IPS-18c (cell line): ENCODE results near the gene UBASH3A.

ENCODE experiments used
- H3K4me3 ChIP-seq: 2 replicates; pipeline ENCODE4 v1.7.0; 2013; ENCODE audit warnings: low read depth, mild to moderate bottlenecking, low read length, moderate library complexity; ENCODE audit not compliant: insufficient read depth
- H3K9me3 ChIP-seq: one replicate; pipeline ENCODE4 v1.6.1; 2013; ENCODE audit warnings: mild to moderate bottlenecking, low read length, moderate library complexity; ENCODE audit not compliant: control insufficient read depth, insufficient read depth

Gene UBASH3A

GRCh38 chr21:42429856-42430255 is 26.2 kb downstream of the UBASH3A start:
- H3K4me3 ChIP-seq = no peak overlapping the region
- no peaks in the 10 kb centered on the region for H3K9me3 ChIP-seq

GRCh38 chr21:42430521-42430920 is 26.8 kb downstream of the UBASH3A start:
- Histone ChIP-seq H3K9me3 (no peaks in the 10 kb centered on the region), H3K4me3 (no peak overlapping the region)

GRCh38 chr21:42431196-42431595 is 27.5 kb downstream of the UBASH3A start:
- no peaks in the 10 kb centered on the region for H3K9me3 ChIP-seq
- no peak overlapping the region; the same call in 1 of the 2 replicates for H3K4me3 ChIP-seq

GRCh38 chr21:42432695-42433094 is 29.0 kb downstream of the UBASH3A start:
- no peak overlapping the region for H3K4me3 ChIP-seq
- H3K9me3 ChIP-seq = no peaks in the 10 kb centered on the region

- Histone ChIP-seq H3K4me3 (no peak overlapping the region), H3K9me3 (no peaks in the 10 kb centered on the region)
These were observed 30.3 kb downstream of the UBASH3A start for GRCh38 chr21:42433946-42434551.

- Histone ChIP-seq H3K4me3 (no peak overlapping the region), H3K9me3 (no peaks in the 10 kb centered on the region)
These were observed 31.2 kb downstream of the UBASH3A start for GRCh38 chr21:42434884-42435283.

- no peak overlapping the region for H3K4me3 ChIP-seq
These were observed 31.7 kb downstream of the UBASH3A start for GRCh38 chr21:42435401-42435800.

GRCh38 chr21:42435833-42436232 is 32.1 kb downstream of the UBASH3A start:
- Histone ChIP-seq H3K9me3 (no peaks in the 10 kb centered on the region), H3K4me3 (no peak overlapping the region)

More at GRCh38 chr21:42435401-42435800, 31.7 kb downstream of the UBASH3A start:
- H3K9me3 ChIP-seq = no peaks in the 10 kb centered on the region

- H3K4me3 ChIP-seq = no peak overlapping the region
- H3K9me3 ChIP-seq = no peaks in the 10 kb centered on the region
These were observed 33.2 kb downstream of the UBASH3A start for GRCh38 chr21:42436914-42437313.

GRCh38 chr21:42437786-42438185 is 34.1 kb downstream of the UBASH3A start:
- Histone ChIP-seq H3K9me3 (no peaks in the 10 kb centered on the region), H3K4me3 (no peak overlapping the region)

- no peak overlapping the region for H3K4me3 ChIP-seq
- no peaks in the 10 kb centered on the region for H3K9me3 ChIP-seq
These were observed 34.9 kb downstream of the UBASH3A start for GRCh38 chr21:42438316-42439205.

GRCh38 chr21:42439284-42440186 is 35.8 kb downstream of the UBASH3A start:
- H3K4me3 ChIP-seq = no peak overlapping the region
- H3K9me3 ChIP-seq = no peaks in the 10 kb centered on the region

GRCh38 chr21:42440187-42440792 is 36.6 kb downstream of the UBASH3A start:
- Histone ChIP-seq H3K9me3 (no peaks in the 10 kb centered on the region), H3K4me3 (no peak overlapping the region)

- Histone ChIP-seq H3K9me3 (no peaks in the 10 kb centered on the region), H3K4me3 (no peak overlapping the region)
These were observed 38.3 kb downstream of the UBASH3A start for GRCh38 chr21:42441963-42442362.

GRCh38 chr21:42443181-42443785 is 39.6 kb downstream of the UBASH3A start:
- H3K4me3 ChIP-seq = no peak overlapping the region
- no peaks in the 10 kb centered on the region for H3K9me3 ChIP-seq

- Histone ChIP-seq H3K4me3 (no peak overlapping the region), H3K9me3 (no peaks in the 10 kb centered on the region)
These were observed 40.4 kb downstream of the UBASH3A start for GRCh38 chr21:42443876-42444744.
